ENCODE results near the gene LNP1.
A peak's percentile ranks its signal among the peaks of the same experiment; 100 is the strongest.

Gene LNP1

DNA sequence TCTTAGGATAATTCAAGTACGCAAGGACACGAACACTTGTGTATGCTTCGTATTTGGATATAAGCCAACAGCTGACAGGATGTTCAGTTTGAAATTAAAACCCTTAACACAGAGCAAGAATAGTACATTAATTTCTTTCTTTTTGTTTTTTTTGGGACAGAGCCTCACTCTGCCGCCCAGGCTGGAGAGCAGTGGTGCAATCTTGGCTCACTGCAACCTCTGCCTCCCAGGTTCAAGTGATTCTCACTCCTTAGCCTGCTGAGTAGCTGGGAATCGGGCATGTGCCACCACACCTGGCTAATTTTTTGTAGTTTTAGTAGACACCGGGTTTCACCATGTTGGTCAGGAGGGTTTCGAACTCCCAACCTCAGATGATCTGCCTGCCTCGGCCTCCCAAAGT, 32.9 kb upstream of the LNP1 start:
- Histone ChIP-seq H3K4me1 (ENCODE audit: control insufficient read depth, low read depth, low read length) (no peaks in the 10 kb centered on the region), H3K27ac (ENCODE audit: low read length) (no peak overlapping the region), H3K27me3 (ENCODE audit: control insufficient read depth, insufficient read depth, low read length) (no peaks in the 10 kb centered on the region), H3K36me3 (ENCODE audit: control insufficient read depth, low read depth, low read length) (peaks cover 74% of the 10 kb centered on the region), H3K4me3 (ENCODE audit: low read length) (no peak overlapping the region), H3K9ac (ENCODE audit: low read length) (no peak overlapping the region), H3K9me3 (ENCODE audit: control insufficient read depth, low read depth, low read length) (no peaks in the 10 kb centered on the region)

GRCh38 chr3:100370756-100371155, 30.6 kb upstream of the LNP1 start:
- H3K27ac ChIP-seq (ENCODE audit: low read length): no peak overlapping the region
- no peak overlapping the region for H3K9ac ChIP-seq (ENCODE audit: low read length)
- H3K36me3 ChIP-seq (ENCODE audit: control insufficient read depth, low read depth, low read length): peaks cover 55% of the 10 kb centered on the region
- no peaks in the 10 kb centered on the region for H3K4me1 ChIP-seq (ENCODE audit: control insufficient read depth, low read depth, low read length)
- no peaks in the 10 kb centered on the region for H3K9me3 ChIP-seq (ENCODE audit: control insufficient read depth, low read depth, low read length)
- H3K27me3 ChIP-seq (ENCODE audit: control insufficient read depth, insufficient read depth, low read length): no peaks in the 10 kb centered on the region
- no peak overlapping the region for H3K4me3 ChIP-seq (ENCODE audit: low read length)

GRCh38 chr3:100374521-100374920, 26.8 kb upstream of the LNP1 start:
- Histone ChIP-seq H3K9ac (ENCODE audit: low read length) (peak overlapping the region; percentile 12), H3K27me3 (ENCODE audit: control insufficient read depth, insufficient read depth, low read length) (no peaks in the 10 kb centered on the region), H3K27ac (ENCODE audit: low read length) (no peak overlapping the region), H3K4me3 (ENCODE audit: low read length) (no peak overlapping the region), H3K36me3 (ENCODE audit: control insufficient read depth, low read depth, low read length) (peaks cover 59% of the 10 kb centered on the region), H3K4me1 (ENCODE audit: control insufficient read depth, low read depth, low read length) (no peaks in the 10 kb centered on the region), H3K9me3 (ENCODE audit: control insufficient read depth, low read depth, low read length) (no peaks in the 10 kb centered on the region)

DNA sequence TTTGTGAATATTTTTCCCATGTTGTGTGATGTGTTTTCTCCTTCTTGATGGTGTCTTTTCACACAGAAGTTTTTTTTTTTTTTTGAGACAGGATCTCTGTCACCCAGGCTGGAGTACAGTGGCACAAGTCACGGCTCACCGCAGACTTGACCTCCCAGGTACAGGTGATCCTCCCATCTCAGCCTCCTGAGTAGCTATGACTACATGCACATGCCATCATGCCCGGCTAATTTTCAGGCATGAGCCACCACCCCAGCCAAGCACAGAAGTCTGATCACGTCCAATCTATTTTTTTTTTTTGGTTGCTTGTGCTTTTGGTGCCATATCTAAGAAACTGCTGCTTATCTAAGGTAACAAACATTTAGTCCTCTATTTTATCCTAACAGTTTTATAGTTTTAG, 25.0 kb upstream of the LNP1 start:
- H3K9me3 ChIP-seq (ENCODE audit: control insufficient read depth, low read depth, low read length): no peaks in the 10 kb centered on the region
- no peak overlapping the region for H3K9ac ChIP-seq (ENCODE audit: low read length)
- H3K27me3 ChIP-seq (ENCODE audit: control insufficient read depth, insufficient read depth, low read length): no peaks in the 10 kb centered on the region
- H3K4me1 ChIP-seq (ENCODE audit: control insufficient read depth, low read depth, low read length): no peaks in the 10 kb centered on the region
- H3K36me3 ChIP-seq (ENCODE audit: control insufficient read depth, low read depth, low read length): peaks cover 62% of the 10 kb centered on the region
- H3K27ac ChIP-seq (ENCODE audit: low read length): no peak overlapping the region
- no peak overlapping the region for H3K4me3 ChIP-seq (ENCODE audit: low read length)

GRCh38 chr3:100384733-100385525, 16.4 kb upstream of the LNP1 start:
- H3K27ac ChIP-seq (ENCODE audit: low read length): no peak overlapping the region
- peaks cover 58% of the 10 kb centered on the region for H3K36me3 ChIP-seq (ENCODE audit: control insufficient read depth, low read depth, low read length)
- H3K27me3 ChIP-seq (ENCODE audit: control insufficient read depth, insufficient read depth, low read length): no peaks in the 10 kb centered on the region
- H3K4me1 ChIP-seq (ENCODE audit: control insufficient read depth, low read depth, low read length): no peaks in the 10 kb centered on the region
- H3K9me3 ChIP-seq (ENCODE audit: control insufficient read depth, low read depth, low read length): no peaks in the 10 kb centered on the region
- no peak overlapping the region for H3K4me3 ChIP-seq (ENCODE audit: low read length)
- H3K9ac ChIP-seq (ENCODE audit: low read length): no peak overlapping the region

- no peak overlapping the region for H3K9ac ChIP-seq (ENCODE audit: low read length)
- H3K36me3 ChIP-seq (ENCODE audit: control insufficient read depth, low read depth, low read length): peaks cover 43% of the 10 kb centered on the region
- H3K4me3 ChIP-seq (ENCODE audit: low read length): no peak overlapping the region
- H3K9me3 ChIP-seq (ENCODE audit: control insufficient read depth, low read depth, low read length): no peaks in the 10 kb centered on the region
- no peaks in the 10 kb centered on the region for H3K4me1 ChIP-seq (ENCODE audit: control insufficient read depth, low read depth, low read length)
- no peaks in the 10 kb centered on the region for H3K27me3 ChIP-seq (ENCODE audit: control insufficient read depth, insufficient read depth, low read length)
- H3K27ac ChIP-seq (ENCODE audit: low read length): no peak overlapping the region
Observed at GRCh38 chr3:100386437-100387074, 14.8 kb upstream of the LNP1 start.

DNA sequence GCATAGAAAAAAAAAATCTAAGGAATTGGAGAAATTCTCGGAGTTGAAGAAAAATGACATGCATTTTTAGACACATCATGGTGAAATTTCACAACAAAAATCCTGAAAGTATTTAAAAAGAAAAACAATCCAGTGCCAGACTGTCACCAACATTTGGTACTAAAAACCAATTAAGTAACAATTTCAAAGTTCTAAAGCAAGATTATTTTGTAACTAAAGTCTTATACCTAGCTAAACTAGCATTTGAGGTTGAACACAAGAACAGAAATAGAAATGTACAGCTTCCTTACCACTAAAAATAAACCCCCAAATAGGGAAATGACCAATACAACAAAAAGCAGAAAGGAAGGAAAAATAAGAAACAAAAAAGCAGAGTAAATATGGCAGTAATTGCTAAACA, 12.3 kb upstream of the LNP1 start:
- Histone ChIP-seq H3K36me3 (ENCODE audit: control insufficient read depth, low read depth, low read length) (peaks cover 23% of the 10 kb centered on the region), H3K27ac (ENCODE audit: low read length) (no peak overlapping the region), H3K9me3 (ENCODE audit: control insufficient read depth, low read depth, low read length) (no peaks in the 10 kb centered on the region), H3K4me1 (ENCODE audit: control insufficient read depth, low read depth, low read length) (peaks cover 4% of the 10 kb centered on the region), H3K4me3 (ENCODE audit: low read length) (no peak overlapping the region), H3K9ac (ENCODE audit: low read length) (no peak overlapping the region), H3K27me3 (ENCODE audit: control insufficient read depth, insufficient read depth, low read length) (no peaks in the 10 kb centered on the region)

DNA sequence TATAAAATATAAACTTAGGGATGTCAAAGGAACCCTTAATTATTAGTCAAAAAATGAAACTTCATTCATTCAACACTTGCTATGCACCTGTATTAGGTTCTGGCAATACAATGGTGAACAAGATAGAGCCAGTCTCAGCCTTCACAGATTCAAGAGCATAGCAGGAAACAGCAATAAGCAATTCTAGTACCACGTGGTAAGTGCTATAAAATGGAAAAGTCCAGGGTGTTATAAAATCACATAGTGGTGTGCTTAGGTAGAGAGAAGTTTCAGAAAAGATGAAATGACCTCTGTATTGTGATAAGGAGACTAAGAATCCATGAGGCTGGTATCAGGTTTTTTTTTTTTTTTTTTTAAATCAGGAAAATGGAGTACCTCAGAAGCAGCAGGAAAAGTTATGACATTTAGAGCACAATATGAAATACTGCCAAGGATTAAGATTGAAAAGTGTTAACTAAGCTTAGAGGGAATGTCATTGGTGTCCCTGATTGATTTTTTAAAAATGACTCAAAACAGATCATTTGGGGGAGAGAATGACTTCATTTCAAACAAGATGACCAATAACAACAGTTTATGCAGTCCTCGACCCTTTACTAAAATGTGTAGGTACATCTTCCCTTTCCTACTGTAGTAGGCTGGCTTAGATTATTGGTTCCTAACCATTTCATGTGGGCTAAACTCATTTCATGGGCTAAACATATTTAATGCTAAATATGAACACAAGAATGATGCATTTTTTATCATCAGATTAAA, 5.5 kb upstream of the LNP1 start:
- no peaks in the 10 kb centered on the region for H3K36me3 ChIP-seq (ENCODE audit: control insufficient read depth, low read depth, low read length)

GRCh38 chr3:100396967-100397366, 4.4 kb upstream of the LNP1 start:
- no peak overlapping the region for H3K9ac ChIP-seq (ENCODE audit: low read length)
- no peak overlapping the region for H3K27ac ChIP-seq (ENCODE audit: low read length)
- H3K4me1 ChIP-seq (ENCODE audit: control insufficient read depth, low read depth, low read length): peaks cover 13% of the 10 kb centered on the region
- no peaks in the 10 kb centered on the region for H3K27me3 ChIP-seq (ENCODE audit: control insufficient read depth, insufficient read depth, low read length)
- no peaks in the 10 kb centered on the region for H3K36me3 ChIP-seq (ENCODE audit: control insufficient read depth, low read depth, low read length)
- H3K9me3 ChIP-seq (ENCODE audit: control insufficient read depth, low read depth, low read length): no peaks in the 10 kb centered on the region
- no peak overlapping the region for H3K4me3 ChIP-seq (ENCODE audit: low read length)

More for the DNA sequence above, 5.5 kb upstream of the LNP1 start:
- Histone ChIP-seq H3K27ac (ENCODE audit: low read length) (no peak overlapping the region), H3K9me3 (ENCODE audit: control insufficient read depth, low read depth, low read length) (no peaks in the 10 kb centered on the region), H3K4me1 (ENCODE audit: control insufficient read depth, low read depth, low read length) (peaks cover 13% of the 10 kb centered on the region), H3K9ac (ENCODE audit: low read length) (no peak overlapping the region), H3K27me3 (ENCODE audit: control insufficient read depth, insufficient read depth, low read length) (no peaks in the 10 kb centered on the region), H3K4me3 (ENCODE audit: low read length) (no peak overlapping the region)

DNA sequence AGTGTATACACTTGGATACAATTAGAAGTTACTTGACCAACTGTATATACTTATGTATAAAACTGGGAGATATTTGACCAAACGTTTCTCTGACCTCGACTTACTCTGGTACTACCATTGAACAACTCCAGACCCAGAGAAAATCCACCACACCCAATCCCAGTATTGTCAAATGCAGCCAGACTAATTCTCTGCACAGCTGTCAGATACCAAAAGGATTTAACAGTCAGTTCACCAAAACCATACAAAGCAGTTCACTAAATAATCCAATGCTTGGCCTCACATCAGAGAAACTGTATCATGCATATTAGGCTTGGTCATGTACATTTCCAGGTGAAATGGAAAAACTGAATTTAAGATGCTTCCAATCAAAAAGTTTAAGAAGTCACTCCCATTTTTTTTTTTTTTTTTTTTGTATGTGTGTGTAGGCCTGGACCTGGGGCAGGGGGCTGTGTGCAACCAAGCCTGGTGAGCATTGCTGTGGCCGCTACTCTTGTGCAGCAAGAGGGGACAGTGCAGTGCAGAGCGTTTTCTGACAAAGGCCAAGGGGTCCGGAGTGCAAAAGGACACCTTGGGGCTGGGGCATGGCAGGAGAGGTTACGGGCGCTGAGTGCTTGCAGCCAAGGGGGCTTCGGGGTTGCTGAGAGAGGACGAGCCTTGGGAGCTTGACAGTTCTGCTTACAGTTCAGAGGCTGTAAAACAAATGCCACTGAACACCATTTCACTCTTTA, 1.8 kb upstream of the LNP1 start:
- Histone ChIP-seq H3K9ac (ENCODE audit: low read length) (peak overlapping the region; percentile 79), H3K27me3 (ENCODE audit: control insufficient read depth, insufficient read depth, low read length) (no peaks in the 10 kb centered on the region), H3K4me3 (ENCODE audit: low read length) (peak overlapping the region; percentile 74), H3K36me3 (ENCODE audit: control insufficient read depth, low read depth, low read length) (no peaks in the 10 kb centered on the region), H3K9me3 (ENCODE audit: control insufficient read depth, low read depth, low read length) (no peaks in the 10 kb centered on the region), H3K27ac (ENCODE audit: low read length) (no peak overlapping the region), H3K4me1 (ENCODE audit: control insufficient read depth, low read depth, low read length) (peaks cover 9% of the 10 kb centered on the region)

DNA sequence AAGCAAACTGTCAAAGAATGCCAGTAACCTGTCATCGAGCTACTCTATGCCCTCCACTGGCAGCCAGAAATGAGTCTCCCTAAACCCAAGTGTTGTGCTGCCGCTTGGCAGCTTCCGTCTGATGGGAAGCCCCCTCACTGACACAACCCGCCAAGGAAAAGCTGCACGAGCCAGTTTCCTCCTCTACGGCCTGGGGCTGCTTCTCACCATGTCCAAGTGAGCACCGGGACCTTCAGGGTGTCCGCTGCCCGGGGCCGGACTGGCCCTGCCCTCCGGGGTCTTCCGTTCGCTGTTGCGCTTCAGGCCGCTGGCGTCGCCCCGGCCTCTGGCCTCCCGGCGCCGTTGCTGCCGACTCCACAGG, 940 bp upstream of the LNP1 start:
- Histone ChIP-seq H3K9ac (ENCODE audit: low read length) (peak overlapping the region; percentile 79), H3K4me3 (ENCODE audit: low read length) (peak overlapping the region; percentile 74), H3K36me3 (ENCODE audit: control insufficient read depth, low read depth, low read length) (no peaks in the 10 kb centered on the region), H3K4me1 (ENCODE audit: control insufficient read depth, low read depth, low read length) (peaks cover 9% of the 10 kb centered on the region), H3K27ac (ENCODE audit: low read length) (no peak overlapping the region), H3K27me3 (ENCODE audit: control insufficient read depth, insufficient read depth, low read length) (no peaks in the 10 kb centered on the region), H3K9me3 (ENCODE audit: control insufficient read depth, low read depth, low read length) (no peaks in the 10 kb centered on the region)

Measured in iPS-18a (cell line).